HG02610 (cell line): Measurements from ENCODE around the gene AKR1C8.
"Not testable (repeated sequence)": the region's sequence is repeated elsewhere in the genome, so short reads cannot be mapped to it uniquely, and the experiment has no call there.

Experiments used
- ATAC-seq: cut with Tn5 transposase; IDR thresholded peaks from one replicate; pipeline ENCODE4 v1.9.1; 2021; ENCODE audit warnings: mild to moderate bottlenecking, moderate library complexity; ENCODE audit not compliant: unreplicated experiment

Gene AKR1C8

DNA sequence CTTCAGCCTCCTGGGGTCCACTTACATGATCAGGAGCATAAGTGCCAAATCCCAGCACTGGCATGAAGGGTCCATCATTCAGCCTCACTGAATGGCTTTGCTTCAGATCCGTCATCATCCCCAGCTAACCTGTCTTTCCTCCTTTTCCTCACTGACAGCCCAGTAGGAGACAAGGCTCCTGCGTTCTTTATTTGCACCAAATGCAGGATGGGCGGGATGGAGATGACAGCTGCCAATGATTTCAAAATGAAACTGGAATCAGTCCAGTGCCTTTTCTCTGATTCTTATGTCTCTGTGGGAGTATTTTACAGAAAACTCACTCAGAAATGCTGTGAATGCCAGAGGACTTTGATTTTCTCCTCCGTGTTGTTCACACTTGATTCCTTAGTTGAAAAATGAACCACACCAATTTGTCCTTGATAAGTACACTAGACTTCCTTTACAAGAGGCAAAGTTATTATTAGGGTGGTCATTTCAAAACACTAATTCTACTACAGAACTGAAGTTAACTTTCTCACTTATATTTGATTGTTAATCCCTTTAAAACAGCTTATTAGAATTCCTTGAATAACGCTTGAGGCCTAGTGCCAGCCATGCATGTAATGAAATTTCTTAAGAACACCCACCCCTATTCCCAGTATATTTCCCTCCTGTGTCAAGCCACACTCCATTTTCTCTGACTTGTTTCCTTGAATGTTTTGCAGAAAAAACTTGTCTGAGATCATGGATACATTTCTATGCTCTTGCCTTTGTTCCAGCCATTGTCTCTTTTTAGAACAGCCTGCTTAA, at the start of gene AKR1C8:
Gene AKR1C8 (minus strand): TSS at position 164 of the 789 bp plus-strand sequence. CDS start 46 bp downstream, at position 118.
- ATAC-seq: no peak

DNA sequence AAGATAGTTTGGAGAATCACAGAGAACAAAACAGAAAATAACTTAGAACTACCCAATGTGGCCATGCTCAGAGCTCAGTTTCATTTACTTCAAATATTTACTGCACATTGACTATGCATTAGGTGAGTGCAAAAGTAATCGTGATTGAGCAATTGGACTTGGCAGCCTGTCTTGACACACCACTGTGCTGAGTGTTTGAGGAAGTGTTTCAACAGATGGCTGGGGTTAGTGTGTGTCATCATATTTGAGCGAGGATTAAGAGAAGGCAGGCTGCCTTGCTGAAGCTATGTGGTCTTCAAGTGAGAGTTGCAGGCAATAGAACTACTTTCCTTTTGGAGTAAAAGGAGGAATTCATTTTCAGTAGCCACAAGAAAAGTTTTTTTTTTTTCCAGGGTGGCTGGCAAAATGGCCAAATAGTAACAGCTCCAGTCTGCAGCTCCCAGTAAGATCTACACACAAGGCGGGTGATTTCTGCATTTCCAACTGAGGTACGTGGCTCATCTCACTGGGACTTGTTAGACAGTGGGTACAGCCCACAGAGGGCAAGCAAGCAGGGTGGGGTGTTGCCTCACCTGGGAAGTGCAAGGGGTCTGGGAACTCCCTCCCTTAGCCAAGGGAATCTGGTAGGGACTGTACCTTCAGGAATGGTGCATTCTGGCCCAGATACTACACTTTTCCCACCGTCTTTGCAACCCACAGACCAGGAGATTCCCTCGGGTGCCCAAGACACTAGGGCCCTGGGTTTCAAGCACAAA, 49.3 kb upstream of the AKR1C8 start:
- ATAC-seq: no peak

DNA sequence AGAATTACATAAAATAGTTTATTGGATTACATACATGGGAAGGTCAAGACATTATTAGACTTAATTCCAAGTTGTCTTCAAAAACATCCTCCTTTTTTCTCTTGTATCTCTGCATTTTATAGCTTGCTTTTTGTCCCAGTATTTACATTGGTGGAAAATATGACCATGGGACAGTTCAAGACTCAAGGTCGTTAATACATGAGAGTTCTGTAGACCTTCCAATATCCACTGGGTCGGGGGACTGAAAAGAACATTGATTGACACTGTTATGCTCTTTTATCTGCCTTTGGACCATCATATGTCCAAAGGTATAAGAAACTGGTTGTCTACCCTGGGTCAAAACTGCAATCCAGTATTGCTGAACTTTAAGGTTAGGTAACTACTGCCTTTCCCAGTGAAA, 48.4 kb upstream of the AKR1C8 start:
- ATAC-seq: no peak

DNA sequence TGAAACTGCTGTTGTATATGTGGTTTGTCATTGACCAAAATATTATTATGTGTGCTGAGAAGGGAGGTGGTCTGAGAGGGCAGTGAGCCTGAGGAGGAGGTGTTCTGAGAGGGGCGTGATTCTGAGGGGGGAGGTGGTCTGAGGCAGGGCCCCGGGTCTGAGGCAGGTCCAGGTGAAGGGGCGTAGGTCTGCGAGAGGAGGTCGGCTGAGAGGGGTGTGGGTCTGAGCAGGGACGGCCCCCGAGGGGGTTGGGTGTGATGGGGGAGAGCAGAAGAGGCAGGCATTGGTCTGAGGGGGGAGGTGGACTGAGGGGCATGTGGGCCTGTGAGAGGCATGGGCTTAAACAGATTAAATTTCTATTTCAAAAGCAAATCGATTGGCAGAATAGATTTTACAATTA, 44.1 kb upstream of the AKR1C8 start:
- no peak for ATAC-seq

DNA sequence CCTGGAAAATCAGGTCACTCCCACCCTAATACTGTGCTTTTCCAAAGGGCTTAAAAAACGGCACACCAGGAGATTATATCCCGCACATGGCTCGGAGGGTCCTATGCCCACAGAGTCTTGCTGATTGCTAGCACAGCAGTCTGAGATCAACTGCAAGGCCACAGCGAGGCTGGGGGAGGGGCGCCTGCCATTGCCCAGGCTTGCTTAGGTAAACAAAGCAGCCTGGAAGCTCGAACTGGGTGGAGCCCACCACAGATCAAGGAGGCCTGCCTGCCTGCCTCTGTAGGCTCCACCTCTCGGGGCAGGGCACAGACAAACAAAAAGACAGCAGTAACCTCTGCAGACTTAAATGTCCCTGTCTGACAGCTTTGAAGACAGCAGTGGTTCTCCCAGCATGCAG, 38.0 kb upstream of the AKR1C8 start:
- not testable (repeated sequence) for ATAC-seq

DNA sequence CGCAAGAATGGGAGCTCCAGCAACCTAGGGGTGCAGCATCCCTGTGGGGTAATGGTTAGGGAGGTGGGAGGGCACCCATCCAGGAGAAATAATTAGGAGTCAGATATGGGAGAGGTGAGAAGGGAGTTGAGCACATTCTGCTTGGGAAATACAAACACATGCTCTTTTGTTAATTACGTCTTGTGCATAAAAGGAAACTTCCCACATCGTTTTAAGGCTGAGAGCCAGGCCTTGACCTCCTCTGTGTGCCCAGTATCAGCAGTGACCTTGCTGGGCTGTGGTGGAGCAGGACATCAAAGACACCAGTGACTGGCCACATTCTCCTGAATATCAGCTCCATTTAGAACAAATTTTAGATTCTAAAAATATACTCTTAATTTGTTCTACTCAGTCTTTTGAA, 34.3 kb upstream of the AKR1C8 start:
- no peak for ATAC-seq

DNA sequence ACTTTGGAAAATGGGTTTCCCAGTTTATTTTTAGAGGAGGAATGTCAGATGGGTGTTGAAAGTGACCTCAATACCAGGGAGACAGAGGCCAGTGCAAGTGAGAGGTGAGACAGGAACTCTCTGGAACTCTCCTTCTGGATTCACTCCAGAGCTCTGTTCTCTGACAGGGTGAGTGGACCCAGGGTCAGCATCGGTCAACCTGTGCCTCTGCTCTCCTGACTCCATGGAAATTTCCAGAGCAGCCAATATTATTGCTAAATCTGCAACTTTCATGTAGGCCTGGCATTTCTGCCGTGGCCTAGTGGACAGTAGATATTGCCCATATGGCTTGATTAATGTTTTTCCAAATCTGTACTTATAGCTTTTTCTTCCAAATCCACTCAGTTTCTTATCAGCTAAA, 31.9 kb upstream of the AKR1C8 start:
- no peak for ATAC-seq

DNA sequence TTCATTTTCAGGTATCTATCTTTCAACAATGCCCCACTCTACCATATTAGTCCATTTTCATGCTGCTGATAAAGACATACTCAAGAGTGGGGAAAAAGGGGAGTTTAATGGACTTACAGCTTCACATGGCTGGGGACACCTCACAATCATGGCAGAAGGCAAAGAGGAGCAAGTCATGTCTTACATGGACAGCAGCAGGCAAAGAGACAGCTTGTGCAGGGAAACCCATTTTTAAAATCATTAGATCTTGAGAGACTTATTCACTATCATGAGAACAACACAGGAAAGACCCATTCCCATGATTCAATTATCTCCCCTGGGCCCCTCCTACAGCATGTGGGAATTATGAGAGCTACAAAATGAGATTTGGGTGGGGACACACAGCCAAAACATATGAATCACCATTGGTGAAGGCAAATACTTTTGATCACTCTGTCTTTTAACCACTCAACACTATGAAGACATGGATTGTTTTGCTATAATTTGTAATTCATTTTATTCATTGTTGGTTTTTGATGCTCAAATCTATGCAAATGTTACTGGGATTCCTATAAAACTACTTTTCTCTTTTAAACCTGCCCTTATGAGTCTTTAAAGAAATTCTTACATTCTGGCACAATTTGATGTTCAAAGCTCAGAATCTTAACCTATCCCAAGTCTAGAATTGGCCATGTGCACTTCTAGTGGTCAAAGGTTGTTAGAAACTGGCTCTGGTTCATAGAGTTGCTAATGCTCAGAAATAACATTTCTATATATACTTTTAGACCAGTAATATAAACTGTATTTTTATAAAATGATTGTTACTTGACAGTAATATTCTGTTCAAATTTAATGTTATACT, 27.0 kb upstream of the AKR1C8 start:
- no peak for ATAC-seq

DNA sequence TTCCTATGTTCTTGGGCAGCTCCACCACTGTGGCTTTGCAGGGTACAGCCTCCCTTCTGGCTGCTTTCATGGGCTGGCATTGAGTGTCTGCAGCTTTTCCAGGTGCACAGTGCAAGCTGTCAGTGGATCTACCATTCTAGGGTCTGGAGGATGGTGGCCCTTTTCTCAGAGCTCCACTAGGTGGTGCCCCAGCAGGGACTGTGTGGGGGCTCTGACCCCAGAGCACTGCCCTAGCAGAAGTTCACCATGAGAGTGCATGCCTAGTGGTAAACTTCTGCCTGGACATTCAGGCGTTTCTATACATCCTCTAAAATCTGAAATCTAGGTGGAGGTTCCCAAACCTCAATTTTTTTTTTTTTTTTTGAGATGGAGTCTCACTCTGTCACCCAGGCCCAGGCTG, 25.3 kb upstream of the AKR1C8 start:
- not testable (repeated sequence) for ATAC-seq

DNA sequence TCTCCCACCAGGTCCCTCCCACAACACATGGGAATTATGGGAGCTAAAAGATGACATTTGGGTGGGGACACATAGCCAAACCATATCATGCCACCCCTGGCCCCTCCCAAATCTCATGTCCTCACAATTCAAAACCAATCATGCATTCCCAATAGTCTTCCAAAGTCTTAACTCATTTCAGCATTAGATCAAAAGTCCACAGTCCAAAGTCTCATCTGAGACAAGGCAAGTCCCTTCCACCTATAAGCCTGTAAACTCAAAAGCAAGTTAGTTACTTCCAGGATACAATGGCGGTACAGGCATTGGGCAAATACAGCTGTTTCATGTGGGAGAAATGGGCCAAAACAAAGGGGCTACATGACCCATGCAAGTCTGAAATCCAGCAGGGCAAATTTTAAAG, 24.8 kb upstream of the AKR1C8 start:
- ATAC-seq: not testable (repeated sequence)

DNA sequence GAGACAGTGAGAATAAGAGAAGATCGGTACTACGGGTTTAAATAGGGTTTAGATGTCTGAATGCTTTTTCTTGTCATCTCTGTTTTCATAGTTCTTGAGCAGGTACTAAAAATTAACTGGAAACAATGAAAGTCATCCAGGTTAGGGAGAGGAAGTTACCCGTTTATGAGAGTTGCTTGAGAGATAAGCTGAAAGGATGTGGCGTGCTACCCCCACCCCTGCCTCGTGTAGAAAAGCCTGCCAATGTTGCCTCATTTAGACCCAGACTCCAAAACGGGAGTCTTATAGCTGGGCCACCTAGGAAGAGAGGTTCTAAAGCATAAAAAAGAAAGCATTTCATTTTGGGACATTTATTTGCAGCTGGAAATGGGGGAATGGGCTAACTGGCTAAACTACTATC, 21.8 kb upstream of the AKR1C8 start:
- no peak for ATAC-seq

DNA sequence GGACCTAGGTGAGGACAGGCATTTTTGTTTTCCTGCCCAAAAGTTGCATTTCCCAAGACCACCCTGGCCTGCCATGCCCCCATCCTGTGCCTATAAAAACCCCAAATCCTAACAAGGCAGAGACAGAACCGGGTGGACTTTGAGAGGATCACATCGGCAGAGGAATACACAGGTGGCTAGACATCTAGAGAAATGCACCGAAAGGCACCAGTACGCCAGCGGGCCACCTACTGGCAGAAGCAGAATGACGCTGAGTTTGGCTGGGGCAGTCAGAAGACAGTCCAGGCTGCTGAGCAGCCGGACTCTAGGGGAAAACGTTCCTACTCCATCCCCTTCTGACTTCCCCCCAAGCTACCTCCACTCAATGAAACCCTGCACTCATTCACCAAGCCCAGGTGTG, 14.4 kb upstream of the AKR1C8 start:
- no peak for ATAC-seq

DNA sequence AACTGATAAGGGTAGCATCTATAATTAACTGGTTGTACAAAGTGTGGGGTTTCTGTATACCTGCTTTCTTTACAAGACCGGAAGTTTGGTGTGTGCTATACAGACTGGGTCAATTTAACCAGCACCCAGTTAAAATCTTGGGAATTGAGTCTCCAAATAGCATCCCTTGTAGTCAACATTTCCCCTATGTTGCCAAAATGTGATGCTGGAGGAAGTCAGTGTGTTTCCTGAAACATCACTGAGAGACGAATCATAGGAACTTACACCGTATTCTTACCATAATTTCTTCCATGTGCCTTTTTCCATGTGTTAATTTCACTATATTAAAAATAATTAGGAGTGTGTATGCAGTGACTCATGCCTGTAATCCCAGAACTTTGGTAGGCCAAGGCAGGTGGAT, 13.4 kb upstream of the AKR1C8 start:
- ATAC-seq: no peak

DNA sequence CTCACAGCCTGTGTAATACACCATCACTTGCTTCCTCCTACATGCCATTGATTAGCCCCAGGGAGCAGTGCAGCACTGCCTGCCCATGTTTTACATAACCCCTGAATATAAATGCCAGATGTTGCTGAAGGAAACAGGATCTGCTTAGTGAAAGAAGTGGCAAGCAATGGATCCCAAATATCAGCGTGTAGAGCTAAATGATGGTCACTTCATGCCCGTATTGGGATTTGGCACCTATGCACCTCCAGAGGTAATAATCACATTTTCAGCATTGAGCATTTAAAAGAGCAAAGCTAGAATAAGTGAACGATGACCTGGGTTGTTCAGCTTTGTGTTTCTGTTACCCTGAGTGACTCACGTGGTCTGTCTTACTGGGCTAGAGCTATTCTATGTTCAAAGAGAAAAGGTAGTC, 11.8 kb upstream of the AKR1C8 start, which contains the start of gene AKR1C4:
Gene AKR1C4 (plus strand): TSS at position 136 of the 412 bp plus-strand sequence. CDS start 31 bp downstream, at position 167.
- ATAC-seq: no peak

DNA sequence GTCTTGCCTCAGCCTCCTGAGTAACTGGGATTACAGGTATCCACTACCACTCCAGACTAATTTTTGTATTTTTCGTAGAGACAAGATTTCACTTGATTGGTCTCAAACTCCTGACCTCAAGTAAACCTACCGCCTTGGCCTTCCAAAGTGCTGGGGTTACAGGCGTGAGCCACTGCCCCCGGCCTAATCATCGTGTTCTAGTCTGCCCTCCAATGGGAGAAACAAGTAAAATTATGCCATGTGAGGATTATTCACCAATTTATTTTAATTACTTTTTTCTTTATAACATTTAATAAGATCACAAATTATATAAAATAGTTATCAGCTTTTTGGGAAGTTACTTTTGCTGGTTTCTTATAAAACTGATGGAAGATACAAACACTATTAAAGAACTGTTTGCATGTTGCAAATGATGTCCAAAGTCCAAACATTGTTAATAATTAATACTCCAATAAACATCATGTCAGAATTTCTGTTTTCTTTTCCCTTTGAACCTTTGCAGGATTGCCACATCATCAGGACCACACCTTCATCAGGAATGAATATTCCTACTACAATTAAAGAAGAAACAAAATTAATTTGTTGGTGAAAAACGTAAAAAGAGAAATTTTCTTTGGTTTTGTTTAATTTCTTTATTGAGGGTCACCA, 10.9 kb upstream of the AKR1C8 start:
- no peak for ATAC-seq

DNA sequence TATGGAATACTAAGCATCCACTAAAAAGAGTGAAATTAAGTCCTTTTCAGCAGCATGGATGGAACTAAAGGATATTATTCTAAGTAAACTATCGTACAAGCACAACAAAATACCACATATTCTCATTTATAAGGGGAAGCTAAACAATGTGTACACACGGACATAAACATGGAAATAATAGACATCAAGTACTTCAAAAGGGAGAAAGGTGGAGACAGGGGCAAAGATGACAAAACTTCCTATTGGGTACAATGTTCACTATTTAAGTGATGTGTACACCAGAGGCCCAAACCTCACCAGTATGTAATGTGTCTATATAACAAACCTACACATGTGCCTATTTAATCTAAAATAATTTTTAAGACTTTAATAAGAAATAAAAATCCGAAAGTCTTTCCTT, 9.5 kb upstream of the AKR1C8 start:
- no peak for ATAC-seq

DNA sequence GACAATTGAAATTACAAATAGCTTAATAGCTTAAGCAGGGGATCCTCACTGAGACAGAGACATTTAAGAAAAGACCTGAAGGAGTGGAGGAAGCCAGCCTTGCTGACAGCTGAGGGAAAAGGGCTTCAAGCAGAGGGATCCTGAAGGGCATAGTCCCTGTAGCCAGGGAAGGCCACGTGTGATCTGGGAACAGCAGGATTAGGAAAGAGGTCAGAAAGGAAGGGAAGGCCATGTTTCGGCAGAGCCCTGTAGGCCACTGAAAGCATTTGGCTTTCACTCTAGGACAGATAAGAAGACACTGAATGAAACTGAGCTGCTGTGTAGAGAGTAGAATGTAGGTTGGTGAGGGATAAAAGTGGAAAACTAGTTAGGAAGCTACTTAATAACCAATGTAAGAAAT, 3.4 kb upstream of the AKR1C8 start:
- ATAC-seq: no peak

DNA sequence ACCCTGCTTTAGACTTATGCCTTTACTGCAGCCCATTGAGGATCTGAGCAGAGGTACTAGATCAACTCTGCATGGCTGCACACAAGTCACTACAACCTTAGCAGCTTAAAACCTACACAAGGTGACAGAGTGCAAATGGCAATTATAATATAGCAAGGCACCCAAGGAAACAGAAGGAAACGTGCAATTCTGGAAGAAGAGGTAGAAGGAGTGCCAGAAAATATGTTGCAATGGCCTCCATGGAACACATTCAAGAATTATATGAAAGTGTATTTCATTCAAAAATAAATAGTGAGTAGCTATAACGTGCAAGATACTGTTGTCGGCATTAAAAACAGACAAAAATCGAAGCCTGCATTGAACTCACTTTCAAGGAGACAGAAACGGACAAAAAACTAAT, 2.9 kb upstream of the AKR1C8 start:
- ATAC-seq: no peak

DNA sequence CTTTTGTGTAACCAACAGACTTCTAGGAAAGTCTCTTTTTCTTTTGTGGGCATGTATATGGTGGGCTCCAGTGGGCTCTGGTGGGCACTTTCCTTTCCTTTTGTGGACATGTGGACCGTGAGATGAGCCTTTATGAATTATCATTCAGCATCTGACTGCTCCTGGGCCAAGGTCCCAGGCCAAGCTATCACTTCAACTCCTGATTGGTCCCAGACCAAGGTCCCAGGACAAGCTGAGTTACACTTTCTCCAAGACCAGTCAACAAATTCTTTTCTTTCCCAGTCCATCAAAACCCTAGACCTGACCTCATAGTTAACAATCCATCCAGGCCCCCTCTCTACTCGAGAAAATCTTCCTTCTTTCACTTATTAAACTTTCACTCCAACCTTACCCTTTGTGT, 1.0 kb downstream of the AKR1C8 start:
- no peak for ATAC-seq

DNA sequence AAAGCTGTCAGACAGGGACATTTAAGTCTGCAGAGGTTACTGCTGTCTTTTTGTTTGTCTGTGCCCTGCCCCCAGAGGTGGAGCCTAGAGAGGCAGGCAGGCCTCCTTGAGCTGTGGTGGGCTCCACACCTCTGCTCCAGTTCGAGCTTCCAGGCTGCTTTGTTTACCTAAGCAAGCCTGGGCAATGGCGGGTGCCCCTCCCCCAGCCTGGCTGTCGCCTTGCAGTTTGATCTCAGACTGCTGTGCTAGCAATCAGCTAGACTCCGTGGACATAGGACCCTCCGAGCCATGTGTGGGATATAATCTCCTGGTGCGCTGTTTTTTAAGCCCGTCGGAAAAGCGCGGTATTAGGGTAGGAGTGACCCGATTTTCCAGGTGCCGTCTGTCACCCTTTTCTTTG, 4.4 kb downstream of the AKR1C8 start:
- not testable (repeated sequence) for ATAC-seq

DNA sequence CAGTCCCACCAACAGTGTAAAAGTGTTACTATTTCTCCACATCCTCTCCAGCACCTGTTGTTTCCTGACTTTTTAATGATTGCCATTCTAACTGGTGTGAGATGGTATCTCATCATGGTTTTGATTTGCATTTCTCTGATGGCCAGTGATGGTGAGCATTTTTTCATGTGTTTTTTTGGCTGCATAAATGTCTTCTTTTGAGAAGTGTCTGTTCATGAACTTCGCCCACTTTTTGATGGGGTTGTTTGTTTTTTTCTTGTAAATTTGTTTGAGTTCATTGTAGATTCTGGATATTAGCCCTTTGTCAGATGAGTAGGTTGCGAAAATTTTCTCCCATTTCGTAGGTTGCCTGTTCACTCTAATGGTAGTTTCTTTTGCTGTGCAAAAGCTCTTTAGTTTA, 9.4 kb downstream of the AKR1C8 start:
- ATAC-seq: not testable (repeated sequence)
